Astrocyte of the spinal cord (primary cell): Measurements from ENCODE around the gene BPIFB1.

Experiments used
- DNase-seq: peaks from one replicate; pipeline ENCODE4 v3.0.0; 2011; ENCODE audit warnings: low read depth, low spot score
- H3K4me3 ChIP-seq: 2 replicates; pipeline ENCODE4 v1.5.1; 2011; ENCODE audit warnings: low read depth, mild to moderate bottlenecking, low read length, moderate library complexity
- CTCF ChIP-seq: IDR thresholded peaks from 2 replicates; pipeline ENCODE4 v1.5.1; 2012; ENCODE audit warnings: low read depth, mild to moderate bottlenecking, low read length, inconsistent platforms
- in situ Hi-C: cut with HindIII; loops from 2 replicates; pipeline ENCODE4 v1.10.0; 2017; ENCODE audit warnings: low sequenced_read_pairs

Gene BPIFB1

GRCh38 chr20:33239979-33240736 is 42.9 kb upstream of the BPIFB1 start:
- H3K4me3 ChIP-seq, result no peak overlapping the region
- in situ Hi-C loops, result no loop called here
- no peak for DNase-seq
- no peak for TF ChIP-seq CTCF

DNA sequence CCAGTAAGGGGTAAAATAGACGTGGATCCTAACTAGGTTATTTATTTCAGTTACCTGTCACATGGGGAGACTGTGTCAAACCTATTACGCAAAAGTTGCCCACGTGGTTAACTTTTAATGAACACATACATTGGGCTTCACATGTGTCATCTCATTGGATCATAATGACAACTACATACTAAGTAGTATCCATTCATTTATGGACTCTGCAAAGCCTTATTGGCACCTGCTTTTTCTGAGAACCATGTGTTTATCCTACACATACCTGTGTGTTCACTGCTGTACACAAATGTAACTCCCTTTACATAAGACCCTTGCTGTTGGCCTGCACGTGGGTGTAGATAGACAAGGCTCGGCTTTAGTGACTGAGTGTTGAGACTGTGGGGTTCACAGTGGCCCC is 42.1 kb upstream of the BPIFB1 start:
- no peak overlapping the region for H3K4me3 ChIP-seq
- no peak for DNase-seq
- no peak for TF ChIP-seq CTCF
- in situ Hi-C loops, result no loop called here

DNA sequence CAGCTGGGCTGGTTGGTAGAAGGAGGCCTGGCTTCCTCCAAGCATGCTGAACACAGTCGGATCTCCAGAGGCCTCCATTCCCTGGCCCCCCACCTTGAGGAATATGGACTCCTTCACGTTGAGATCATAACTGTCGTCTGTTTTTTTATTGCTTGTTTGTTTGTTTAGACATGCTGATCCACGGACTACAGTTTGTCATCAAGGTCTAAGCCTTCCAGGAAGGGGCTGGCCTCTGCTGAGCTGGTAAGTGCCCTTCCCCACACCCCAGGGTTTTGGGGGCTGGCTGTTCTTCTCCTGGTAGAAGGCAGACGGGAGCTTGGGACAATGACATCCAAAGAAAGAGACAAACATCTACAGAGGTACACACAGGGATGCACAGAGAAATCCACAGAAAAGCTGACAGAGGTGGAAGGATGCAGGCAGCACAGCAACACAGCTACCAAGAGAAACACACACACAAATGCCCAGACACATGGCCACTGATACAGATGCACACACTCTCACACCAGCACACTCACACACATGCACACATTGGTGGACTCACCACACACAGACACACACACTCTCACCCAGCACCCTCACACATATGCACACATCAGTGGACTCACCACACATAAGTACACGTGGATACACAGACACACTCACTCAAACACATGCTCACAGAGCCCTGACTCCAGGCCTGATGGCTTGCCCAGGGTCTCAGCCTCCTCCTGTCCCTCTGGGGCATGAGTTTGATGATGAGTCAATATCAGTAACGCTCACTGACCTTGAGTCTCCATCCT is 40.5 kb upstream of the BPIFB1 start:
- no peak overlapping the region for H3K4me3 ChIP-seq
- DNase-seq, result no peak
- in situ Hi-C loops, result no loop called here
- no peak for TF ChIP-seq CTCF

- H3K4me3 ChIP-seq, result no peak overlapping the region
- in situ Hi-C loops, result no loop called here
- no peak for DNase-seq
- TF ChIP-seq CTCF, result no peak
Measured at GRCh38 chr20:33246077-33246476, 36.9 kb upstream of the BPIFB1 start.

- in situ Hi-C loops, result no loop called here
- no peak for TF ChIP-seq CTCF
- H3K4me3 ChIP-seq, result no peak overlapping the region
- DNase-seq, result no peak
Measured at GRCh38 chr20:33249456-33249855, 33.6 kb upstream of the BPIFB1 start.

- no peak overlapping the region for H3K4me3 ChIP-seq
- in situ Hi-C loops, result no loop called here
- no peak for TF ChIP-seq CTCF
- DNase-seq, result no peak
Measured at GRCh38 chr20:33250666-33251065, 32.3 kb upstream of the BPIFB1 start.
